ENCODE measurements around the gene HDHD5. TPM values are rescaled to one million over a fixed set of nuclear protein-coding genes. Genes with fewer than 3 reads are reported as not detected.

HDHD5 gene
- total RNA-seq, 1 donor from 2014 or later: 19.1 TPM

DNA sequence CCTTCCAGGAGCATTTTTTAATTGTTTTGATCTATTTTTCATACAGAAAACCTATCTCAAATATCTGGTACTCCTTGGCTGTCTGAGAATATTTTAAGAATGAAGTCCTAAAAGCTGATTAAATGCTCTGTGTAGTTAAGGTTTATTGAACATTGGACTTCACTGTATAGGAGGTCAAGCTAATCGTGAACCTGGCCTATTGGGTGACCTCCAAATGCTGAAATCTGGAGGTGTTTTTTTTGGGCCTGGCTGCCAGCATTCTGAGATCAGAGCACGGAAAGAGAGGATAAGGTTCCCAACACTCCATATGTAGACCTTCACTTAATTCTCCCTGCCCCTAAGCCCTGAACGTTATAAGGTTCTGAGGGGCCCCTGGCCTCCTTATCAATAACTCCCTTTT, 66.0 kb downstream of the HDHD5 start:
- intact Hi-C loops (cut with DNase I): no loop called here
- ATAC-seq: no peak
- no peak for DNase-seq (ENCODE audit: low spot score)

DNA sequence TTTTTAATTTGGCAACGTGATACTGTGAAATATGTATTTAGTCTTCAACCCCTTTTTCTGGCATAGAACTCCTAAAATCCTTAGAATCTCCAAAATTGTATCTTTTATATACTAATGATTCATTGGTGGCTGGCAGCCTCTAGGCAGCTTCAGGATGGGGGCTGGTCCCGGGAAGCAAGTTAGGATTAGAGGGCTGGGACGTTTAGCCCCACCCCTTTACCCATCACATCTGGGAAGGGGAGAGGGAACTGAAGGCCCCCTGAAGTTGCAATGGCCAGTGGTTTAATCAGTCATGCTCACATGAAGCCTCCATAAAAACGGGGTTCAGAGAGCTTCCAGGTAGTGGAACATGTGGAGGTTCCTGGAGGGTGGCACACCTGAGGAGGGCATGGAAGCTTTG, 67.2 kb downstream of the HDHD5 start:
- DNase-seq (ENCODE audit: low spot score) (peak; percentile 19), ATAC-seq (no peak)
- intact Hi-C loops (cut with DNase I): no loop called here

DNA sequence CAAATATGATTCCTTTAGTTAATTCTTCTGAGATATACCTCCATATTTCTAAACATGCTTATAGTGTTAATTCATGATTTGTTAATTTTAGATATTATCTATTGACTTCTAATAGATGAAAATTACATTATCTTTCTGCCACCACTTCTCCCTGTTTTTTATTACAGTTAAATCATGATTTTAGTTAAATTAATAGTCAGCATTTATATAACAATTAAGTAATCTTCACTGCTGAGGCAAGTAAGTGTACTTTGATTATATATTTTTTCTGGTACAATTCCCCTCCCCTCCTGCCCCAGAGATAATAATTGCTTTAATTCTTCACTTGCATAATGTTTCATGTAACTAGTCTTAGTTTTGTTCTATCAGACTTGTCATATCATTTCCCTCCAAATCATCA, 68.5 kb downstream of the HDHD5 start:
- ATAC-seq (no peak), DNase-seq (ENCODE audit: low spot score) (no peak)
- intact Hi-C loops (cut with DNase I): no loop called here

Other genes with a start within 250 kb of the HDHD5 start
- gene GAB4, start 151.1 kb downstream of the HDHD5 start, total RNA-seq: 0.85 TPM
- 22.3 TPM for gene IL17RA, start 74.3 kb downstream of the HDHD5 start, total RNA-seq
- gene TMEM121B, start 37.9 kb downstream of the HDHD5 start, total RNA-seq: 0.94 TPM
- 29.6 TPM for gene ADA2, start 60.2 kb upstream of the HDHD5 start, total RNA-seq
- gene CECR2, start 210.2 kb upstream of the HDHD5 start, total RNA-seq: 4.8 TPM

Data from sciatic nerve (tissue), 2 donors.